ENCODE measurements around the gene ERC2. TPM values are rescaled to one million over a fixed set of nuclear protein-coding genes. Genes with fewer than 3 reads are reported as not detected.

ERC2 gene
- total and polyA plus RNA-seq, 11 donors, result 0.16 to 3.8 (median 1.6) TPM

- DNase-seq, result no peak
- WGBS, 4 donors, result 66 to 71% (median 69%) methylated on average over 5 of the region's 5 CpGs
- no peaks in the 10 kb centered on the region for H3K36me3 ChIP-seq
- ATAC-seq, result no peak
- no peak overlapping the region for H3K4me3 ChIP-seq
- no peaks in the 10 kb centered on the region for H3K4me1 ChIP-seq
- intact Hi-C loops (cut with DNase I), result no loop called here
- H3K27ac ChIP-seq, result no peak overlapping the region
- H3K27me3 ChIP-seq, result no peaks in the 10 kb centered on the region
- no peaks in the 10 kb centered on the region for H3K9me3 ChIP-seq
- TF ChIP-seq POLR2A (IDR thresholded peaks at IDR 0.05) (no peak), CTCF (IDR thresholded peaks at IDR 0.05) (no peak)
Observed at GRCh38 chr3:56423661-56424099, 44.6 kb downstream of the ERC2 start.

GRCh38 chr3:56422316-56422715 is 46.0 kb downstream of the ERC2 start:
- ATAC-seq (no peak), DNase-seq (no peak)
- Histone ChIP-seq H3K9me3 (no peaks in the 10 kb centered on the region), H3K4me1 (no peaks in the 10 kb centered on the region), H3K27ac (no peak overlapping the region), H3K27me3 (no peaks in the 10 kb centered on the region), H3K36me3 (no peaks in the 10 kb centered on the region), H3K4me3 (no peak overlapping the region)
- 56 to 69% (median 60%) methylated on average over 2 of the region's 2 CpGs for WGBS, 4 donors
- TF ChIP-seq CTCF (IDR thresholded peaks at IDR 0.05) (no peak), POLR2A (IDR thresholded peaks at IDR 0.05) (no peak)
- intact Hi-C loops (cut with DNase I), result no loop called here

- 83 to 92% (median 89%) methylated on average over 5 of the region's 5 CpGs for WGBS, 4 donors
- ATAC-seq, result no peak
- no peak for DNase-seq
Observed at GRCh38 chr3:56421205-56421604, 47.1 kb downstream of the ERC2 start.

DNA sequence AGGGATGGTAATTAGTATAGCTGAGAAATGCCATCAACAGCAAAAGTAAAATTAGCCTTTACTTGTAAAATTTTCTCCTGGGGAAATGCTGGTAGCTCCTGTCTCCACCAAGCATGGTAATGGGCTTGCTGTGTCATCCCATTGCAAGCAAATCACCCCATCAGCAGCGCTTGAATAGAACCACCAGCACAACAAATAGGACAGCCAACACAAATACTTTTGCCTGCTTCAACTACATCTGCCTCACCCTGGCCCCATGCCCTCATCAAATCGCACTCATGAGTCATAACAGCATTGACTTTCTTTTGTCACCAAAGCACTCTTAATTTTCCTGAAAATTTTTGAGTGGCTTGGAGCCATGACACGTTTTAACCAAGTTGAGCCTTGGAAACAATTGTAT is 52.6 kb downstream of the ERC2 start:
- Histone ChIP-seq H3K9me3 (peaks cover 0 to 3% (median 0%) of the 10 kb centered on the region in 12 donors), H3K4me3 (no peak overlapping the region), H3K36me3 (no peaks in the 10 kb centered on the region), H3K27me3 (no peaks in the 10 kb centered on the region), H3K27ac (no peak overlapping the region), H3K4me1 (no peaks in the 10 kb centered on the region)
- no peak for ATAC-seq
- TF ChIP-seq POLR2A (IDR thresholded peaks at IDR 0.05) (no peak), CTCF (IDR thresholded peaks at IDR 0.05) (no peak)
- 60 to 69% (median 66%) methylated on average over 3 of the region's 3 CpGs for WGBS, 4 donors
- DNase-seq, result no peak
- intact Hi-C loops (cut with DNase I), result no loop called here

More at GRCh38 chr3:56421205-56421604, 47.1 kb downstream of the ERC2 start:
- TF ChIP-seq POLR2A (IDR thresholded peaks at IDR 0.05) (no peak), CTCF (IDR thresholded peaks at IDR 0.05) (no peak)
- intact Hi-C loops (cut with DNase I), result no loop called here
- Histone ChIP-seq H3K27me3 (no peaks in the 10 kb centered on the region), H3K36me3 (no peaks in the 10 kb centered on the region), H3K4me1 (no peaks in the 10 kb centered on the region), H3K27ac (no peak overlapping the region), H3K4me3 (no peak overlapping the region), H3K9me3 (no peaks in the 10 kb centered on the region)

All from heart left ventricle (tissue), 16 donors.